ENCODE results near the gene ALLC. TPM values are rescaled to one million over a fixed set of nuclear protein-coding genes. Genes with fewer than 3 reads are reported as not detected.

The ALLC gene
- total and polyA plus RNA-seq, 4 donors: 0.09 to 1.4 (median 0.74) TPM

- no peak overlapping the region for H3K9ac ChIP-seq (ENCODE audit: low read depth in 1 of 2, low read length in 2 of 2)
- H3K4me1 ChIP-seq (ENCODE audit: control insufficient read depth in 4 of 4, insufficient read depth in 4 of 4, low read length in 3 of 4): no peaks in the 10 kb centered on the region
- H3K36me3 ChIP-seq (ENCODE audit: control insufficient read depth in 4 of 4, insufficient read depth in 3 of 4, low read depth in 1 of 4, low read length in 3 of 4): no peaks in the 10 kb centered on the region
- H3K9me3 ChIP-seq (ENCODE audit: control insufficient read depth in 4 of 4, low read length in 3 of 4): no peaks in the 10 kb centered on the region
- H3K27ac ChIP-seq (ENCODE audit: low read depth in 1 of 2, low read length in 2 of 2): no peak overlapping the region
- H3K27me3 ChIP-seq (ENCODE audit: control insufficient read depth in 4 of 4, insufficient read depth in 4 of 4, low read length in 3 of 4): no peaks in the 10 kb centered on the region
- no peak overlapping the region for H3K4me3 ChIP-seq (ENCODE audit: low read depth in 1 of 3, low read length in 3 of 3)
- no peak for DNase-seq (ENCODE audit: low spot score)
- TF ChIP-seq FOXA1 (IDR thresholded peaks at IDR 0.05) (no peak), RXRA (IDR thresholded peaks at IDR 0.05) (no peak), FOXA2 (IDR thresholded peaks at IDR 0.05) (no peak), RAD21 (IDR thresholded peaks at IDR 0.05) (no peak), JUND (IDR thresholded peaks at IDR 0.05) (no peak), HNF4A (conservative IDR thresholded peaks at IDR 0.05) (no peak), MAX (IDR thresholded peaks at IDR 0.05) (no peak), GABPA (IDR thresholded peaks at IDR 0.05 in 1 of 2, conservative IDR thresholded peaks at IDR 0.05 in 1 of 2) (no peak), ATF3 (IDR thresholded peaks at IDR 0.05) (no peak), HNF4G (IDR thresholded peaks at IDR 0.05) (no peak), REST (IDR thresholded peaks at IDR 0.05) (no peak), CTCF (IDR thresholded peaks at IDR 0.05; ENCODE audit: low read depth, low read length, missing input control) (no peak), SP1 (IDR thresholded peaks at IDR 0.05) (no peak)
- 88% methylated on average over 11 of the region's 11 CpGs for WGBS
These were observed 20.7 kb upstream of the ALLC start for GRCh38 chr2:3637311-3637675.

- H3K27ac ChIP-seq (ENCODE audit: low read depth in 1 of 2, low read length in 2 of 2): no peak overlapping the region
- H3K4me1 ChIP-seq (ENCODE audit: control insufficient read depth in 4 of 4, insufficient read depth in 4 of 4, low read length in 3 of 4): no peaks in the 10 kb centered on the region
- no peak overlapping the region for H3K4me3 ChIP-seq (ENCODE audit: low read depth in 1 of 3, low read length in 3 of 3)
- H3K9me3 ChIP-seq (ENCODE audit: control insufficient read depth in 4 of 4, low read length in 3 of 4): no peaks in the 10 kb centered on the region
- 92% methylated on average over 30 of the region's 30 CpGs for WGBS
- H3K27me3 ChIP-seq (ENCODE audit: control insufficient read depth in 4 of 4, insufficient read depth in 4 of 4, low read length in 3 of 4): no peaks in the 10 kb centered on the region
- no peaks in the 10 kb centered on the region for H3K36me3 ChIP-seq (ENCODE audit: control insufficient read depth in 4 of 4, insufficient read depth in 3 of 4, low read depth in 1 of 4, low read length in 3 of 4)
- peak; percentile 22 for DNase-seq (ENCODE audit: low spot score)
- no peak overlapping the region for H3K9ac ChIP-seq (ENCODE audit: low read depth in 1 of 2, low read length in 2 of 2)
- TF ChIP-seq YY1 (IDR thresholded peaks at IDR 0.05) (no peak), REST (IDR thresholded peaks at IDR 0.05) (no peak), RAD21 (IDR thresholded peaks at IDR 0.05) (no peak), NR2F2 (IDR thresholded peaks at IDR 0.05) (no peak), TAF1 (conservative IDR thresholded peaks at IDR 0.05) (no peak), EGR1 (IDR thresholded peaks at IDR 0.05; ENCODE audit: low read depth in 2 of 2) (no peak)
These were observed 20.1 kb upstream of the ALLC start for GRCh38 chr2:3637692-3638455.

Data from liver (tissue), 9 donors.